Measurements from ENCODE around the gene PPM1H. TPM values are rescaled to one million over a fixed set of nuclear protein-coding genes. Genes with fewer than 3 reads are reported as not detected.

The PPM1H gene
- total and polyA plus RNA-seq, 10 of the 15 experiments (the other 5 are each of a cell fraction or from before 2014, with no cell fraction given), result 0.11 to 0.83 (median 0.49) TPM

- ChIA-PET POLR2A (no interaction called here), RAD21 (ENCODE audit: unreplicated experiment) (no interaction called here), CTCF (no interaction called here), SMC1A (ENCODE audit: uncharacterized antibody, unreplicated experiment) (no interaction called here)
- no peak overlapping the region for H3K4me3 ChIP-seq
- H2AFZ ChIP-seq (ENCODE audit: control insufficient read depth, low read depth, low read length), result no peak overlapping the region
- 0% methylated on average over 1 of the region's 1 CpG for WGBS (ENCODE audit: insufficient coverage, insufficient replicate concordance, low lambda C conversion rate, missing lambda C conversion rate)
- DNase-seq (ENCODE audit: low read depth, low spot score), result no peak
- FAIRE-seq, result no peak
- H3K4me1 ChIP-seq (ENCODE audit: control insufficient read depth, insufficient read depth, low read length), result no peaks in the 10 kb centered on the region
- intact Hi-C loops (cut with micrococcal nuclease; ENCODE audit: unreplicated experiment) (no loop called here), in situ Hi-C loops (cut with MboI) (no loop called here)
- no peaks in the 10 kb centered on the region for H3K9me3 ChIP-seq (replicated peaks; ENCODE audit: control insufficient read depth, insufficient read depth, low read length)
- H4K20me1 ChIP-seq (ENCODE audit: control insufficient read depth, insufficient read depth), result no peaks in the 10 kb centered on the region
- H3K27ac ChIP-seq (ENCODE audit: control insufficient read depth, insufficient read depth), result no peak overlapping the region
- no peak for ATAC-seq
- no TSS peak for BruUV-seq (replicated peaks)
- no peak overlapping the region for H3K9ac ChIP-seq (ENCODE audit: control insufficient read depth, insufficient read depth, low read length)
- H3K36me3 ChIP-seq (ENCODE audit: control insufficient read depth in 2 of 2, insufficient read depth in 2 of 2, low read length in 1 of 2), result no peaks in the 10 kb centered on the region
- H3K79me2 ChIP-seq (ENCODE audit: control insufficient read depth, insufficient read depth, low read length), result no peaks in the 10 kb centered on the region
- no peak overlapping the region for H3K4me2 ChIP-seq (ENCODE audit: control insufficient read depth, insufficient read depth)
- no peaks in the 10 kb centered on the region; a peak in 1 of 4 replicates for H3K27me3 ChIP-seq (replicated peaks in 1 of 2; ENCODE audit: control insufficient read depth in 2 of 2, insufficient read depth in 2 of 2, low read length in 1 of 2)
- no peak for TF ChIP-seq TARDBP (IDR thresholded peaks at IDR 0.05; ENCODE audit: borderline replicate concordance)
- no peak for TF ChIP-seq ZBTB40 (IDR thresholded peaks at IDR 0.05; ENCODE audit: borderline replicate concordance)
- TF ChIP-seq FOXM1 (IDR thresholded peaks at IDR 0.05; ENCODE audit: low read depth, low read length), result no peak
- TF ChIP-seq KLF5 (IDR thresholded peaks at IDR 0.05; ENCODE audit: partially characterized antibody), result no peak
- no peak for TF ChIP-seq HDAC2 (IDR thresholded peaks at IDR 0.05)
- no peak for TF ChIP-seq RCOR1 (conservative IDR thresholded peaks at IDR 0.05; ENCODE audit: low read depth, low read length)
- no peak for TF ChIP-seq ETV6 (conservative IDR thresholded peaks at IDR 0.05 in 1 of 2, IDR thresholded peaks at IDR 0.05 in 1 of 2; ENCODE audit: borderline replicate concordance in 1 of 2, low read depth in 1 of 2)
- TF ChIP-seq PRDM15 (CRISPR knock-in tag; IDR thresholded peaks at IDR 0.05), result no peak
- no peak for TF ChIP-seq IKZF2 (IDR thresholded peaks at IDR 0.05)
- no peak for TF ChIP-seq RBBP5 (conservative IDR thresholded peaks at IDR 0.05)
- no peak for TF ChIP-seq RELB (IDR thresholded peaks at IDR 0.05; ENCODE audit: low read depth)
- TF ChIP-seq USF2 (IDR thresholded peaks at IDR 0.05; ENCODE audit: borderline replicate concordance, low read depth, low read length), result no peak
Measured at GRCh38 chr12:62856454-62856853, 78.5 kb downstream of the PPM1H start.

Measured in GM12878 (cell line).